GM21528 (cell line): Measurements from ENCODE around the gene AIFM3.

Experiments
- ATAC-seq: cut with Tn5 transposase; IDR thresholded peaks from one replicate; pipeline ENCODE4 v1.9.1; 2021; ENCODE audit warnings: mild to moderate bottlenecking, moderate library complexity; ENCODE audit not compliant: unreplicated experiment, low FRiP score

AIFM3 gene

DNA sequence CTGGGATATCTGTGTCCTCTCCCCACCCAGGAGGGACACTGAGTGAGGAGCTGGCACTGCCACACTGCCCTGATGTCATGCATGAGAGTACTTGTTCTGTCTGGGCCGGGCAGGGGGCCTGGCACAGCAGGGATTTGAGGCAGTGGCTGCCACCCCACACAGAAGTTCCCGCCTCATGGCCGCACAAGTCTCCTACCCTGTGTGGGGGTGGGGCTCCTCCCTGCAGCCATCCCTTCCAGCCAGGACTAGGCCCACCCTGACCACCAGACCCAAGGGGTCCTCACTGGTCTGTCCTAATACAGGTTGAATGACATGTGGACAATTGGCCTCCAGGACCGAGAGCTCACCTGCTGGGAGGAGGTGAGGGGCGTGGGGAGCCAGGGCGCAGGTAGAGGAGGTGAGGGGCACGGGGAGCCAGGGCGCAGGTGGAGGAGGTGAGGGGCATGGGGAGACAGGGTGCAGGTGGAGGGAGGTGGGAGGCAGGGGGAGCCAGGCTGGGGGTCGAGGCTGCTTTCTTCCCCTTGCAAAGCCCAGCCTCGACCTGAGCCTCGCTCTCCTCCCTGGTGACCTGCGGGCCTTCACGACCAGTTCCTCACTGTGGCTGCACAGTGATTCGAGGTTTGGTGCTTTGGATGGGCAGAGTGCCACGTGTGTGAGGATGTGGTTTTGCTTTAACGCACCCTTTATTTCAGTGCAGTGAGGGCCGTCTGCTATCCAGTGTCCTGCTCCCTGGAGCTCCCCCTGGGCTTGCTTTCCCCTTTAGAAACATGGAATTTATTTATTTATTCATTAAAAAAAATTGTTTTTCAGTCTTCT is 22.5 kb downstream of the AIFM3 start:
- ATAC-seq = no peak

DNA sequence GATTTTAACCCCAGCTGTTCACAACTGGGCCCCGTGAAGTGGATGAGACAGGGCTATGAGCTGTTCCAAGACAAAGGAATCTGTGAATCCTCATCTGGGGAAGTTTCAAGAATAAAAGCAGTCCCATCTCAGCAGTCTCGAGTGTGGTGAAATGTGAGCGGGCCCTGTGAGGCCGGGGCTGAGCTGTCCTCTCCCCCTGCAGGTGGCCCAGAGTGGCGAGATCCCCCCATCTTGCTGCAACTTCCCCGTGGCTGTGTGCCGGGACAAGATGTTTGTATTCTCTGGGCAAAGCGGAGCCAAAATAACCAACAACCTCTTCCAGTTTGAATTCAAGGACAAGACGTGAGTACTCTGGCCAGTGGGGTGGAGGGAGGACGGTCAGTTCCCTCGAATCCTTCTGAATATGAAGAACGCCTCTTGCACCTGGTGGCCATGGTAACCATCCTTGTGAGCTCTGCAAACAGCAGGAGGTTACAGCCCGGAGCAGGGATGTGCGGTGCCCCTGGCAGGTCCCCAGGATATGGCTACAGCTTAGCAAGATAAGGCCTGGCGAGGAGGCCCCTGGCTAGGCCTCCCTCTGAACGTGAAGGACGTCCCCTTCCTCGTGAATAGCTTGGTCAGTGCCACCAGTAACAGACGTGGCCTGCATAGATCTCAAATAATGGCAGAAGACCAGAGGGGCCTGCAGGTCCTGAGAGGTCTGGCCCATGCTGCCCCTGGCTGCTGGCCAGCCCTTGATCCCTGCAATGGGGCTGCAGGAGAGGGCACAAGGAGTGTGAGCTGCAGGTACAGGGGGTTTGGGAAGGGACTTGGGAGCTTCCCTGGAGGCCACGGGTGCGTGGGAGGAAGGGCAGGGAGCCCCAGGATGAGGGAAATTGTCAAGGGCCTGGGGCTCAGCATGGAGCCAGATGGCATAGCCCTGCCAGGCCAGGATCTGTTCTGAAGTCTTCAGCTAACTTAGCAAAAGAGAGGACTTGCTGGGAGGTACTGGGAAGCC is 23.4 kb downstream of the AIFM3 start:
- ATAC-seq = no peak

- no peak for ATAC-seq
Measured at GRCh38 chr22:20991252-20992055, 24.4 kb downstream of the AIFM3 start.

GRCh38 chr22:20992056-20992442 is 25.0 kb downstream of the AIFM3 start:
- no peak for ATAC-seq

DNA sequence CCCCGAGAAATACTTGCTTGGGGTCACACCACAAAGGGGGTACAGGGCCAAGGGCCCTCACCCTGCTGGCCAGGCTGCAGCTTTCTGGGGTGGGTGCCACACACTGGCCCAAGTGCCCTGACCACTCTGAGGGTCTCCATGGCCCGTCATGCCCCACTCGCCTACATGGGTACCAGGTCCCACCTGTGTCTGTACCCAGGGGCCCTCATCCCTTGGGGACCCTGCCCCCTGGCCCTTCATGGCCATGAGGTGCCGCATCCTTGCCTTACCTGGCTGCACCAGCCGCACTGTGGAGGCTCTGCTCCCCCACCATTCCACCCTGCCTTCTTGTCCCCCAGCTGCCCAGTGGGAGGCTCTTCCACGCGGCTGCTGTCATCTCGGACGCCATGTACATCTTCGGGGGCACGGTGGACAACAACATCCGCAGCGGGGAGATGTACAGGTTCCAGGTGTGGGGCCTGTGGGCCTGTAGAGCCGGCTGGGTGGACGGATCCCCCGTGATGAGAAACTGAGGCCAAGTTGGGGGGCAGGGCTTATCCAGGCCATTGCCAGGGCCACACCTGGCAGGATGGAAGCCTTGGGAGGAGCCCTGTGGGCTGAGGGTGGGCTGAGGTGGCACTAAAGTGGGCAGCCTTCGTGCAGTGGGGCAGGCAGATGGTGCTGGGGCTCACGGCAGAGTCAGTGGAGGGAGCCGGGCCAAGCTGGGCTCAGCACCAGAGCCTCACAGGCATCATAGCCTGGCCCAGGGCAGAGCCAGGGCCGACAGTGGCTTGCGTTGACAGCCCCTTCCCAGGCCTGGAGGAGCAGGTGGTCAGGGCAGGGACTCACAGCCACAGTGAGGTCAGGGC is 25.6 kb downstream of the AIFM3 start:
- ATAC-seq = no peak

DNA sequence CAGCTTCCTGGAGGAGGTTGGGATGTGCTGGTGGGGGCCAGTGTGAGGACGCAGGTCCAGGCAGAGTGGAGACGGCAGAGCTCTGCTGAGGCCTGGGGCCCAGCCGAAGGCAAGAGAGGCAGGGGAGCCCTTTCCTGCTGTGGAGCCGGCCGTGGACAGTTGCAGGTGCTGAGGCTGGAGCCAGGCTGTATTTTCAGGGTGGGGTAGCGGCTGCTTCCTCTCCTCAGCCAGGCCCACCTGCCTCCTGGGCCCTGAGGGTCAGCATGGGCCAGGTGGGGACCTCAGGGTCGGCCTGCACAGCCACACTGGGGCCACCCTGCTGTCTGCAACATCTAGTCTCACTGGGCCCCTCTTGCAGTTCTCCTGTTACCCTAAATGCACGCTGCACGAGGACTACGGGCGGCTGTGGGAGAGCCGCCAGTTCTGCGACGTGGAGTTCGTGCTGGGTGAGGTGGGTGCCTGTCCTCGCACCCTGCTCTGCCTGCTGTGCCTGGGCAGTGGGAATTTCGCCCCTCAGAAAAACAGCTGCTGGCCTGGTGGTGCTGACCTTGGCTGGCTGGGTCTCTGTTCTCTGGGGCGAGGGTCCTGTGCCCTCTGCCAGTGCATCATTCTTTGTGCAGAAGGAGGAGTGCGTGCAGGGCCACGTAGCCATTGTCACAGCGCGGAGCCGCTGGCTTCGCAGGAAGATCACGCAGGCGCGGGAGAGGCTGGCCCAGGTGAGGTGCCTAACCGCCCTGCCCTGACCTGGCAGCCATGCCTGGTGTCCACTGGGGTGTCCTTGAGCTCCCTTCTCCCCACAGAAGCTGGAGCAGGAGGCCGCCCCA is 26.5 kb downstream of the AIFM3 start:
- ATAC-seq = no peak

GRCh38 chr22:20994128-20994901 is 27.3 kb downstream of the AIFM3 start:
- no peak for ATAC-seq

GRCh38 chr22:20994902-20995241 is 27.8 kb downstream of the AIFM3 start:
- ATAC-seq = no peak

DNA sequence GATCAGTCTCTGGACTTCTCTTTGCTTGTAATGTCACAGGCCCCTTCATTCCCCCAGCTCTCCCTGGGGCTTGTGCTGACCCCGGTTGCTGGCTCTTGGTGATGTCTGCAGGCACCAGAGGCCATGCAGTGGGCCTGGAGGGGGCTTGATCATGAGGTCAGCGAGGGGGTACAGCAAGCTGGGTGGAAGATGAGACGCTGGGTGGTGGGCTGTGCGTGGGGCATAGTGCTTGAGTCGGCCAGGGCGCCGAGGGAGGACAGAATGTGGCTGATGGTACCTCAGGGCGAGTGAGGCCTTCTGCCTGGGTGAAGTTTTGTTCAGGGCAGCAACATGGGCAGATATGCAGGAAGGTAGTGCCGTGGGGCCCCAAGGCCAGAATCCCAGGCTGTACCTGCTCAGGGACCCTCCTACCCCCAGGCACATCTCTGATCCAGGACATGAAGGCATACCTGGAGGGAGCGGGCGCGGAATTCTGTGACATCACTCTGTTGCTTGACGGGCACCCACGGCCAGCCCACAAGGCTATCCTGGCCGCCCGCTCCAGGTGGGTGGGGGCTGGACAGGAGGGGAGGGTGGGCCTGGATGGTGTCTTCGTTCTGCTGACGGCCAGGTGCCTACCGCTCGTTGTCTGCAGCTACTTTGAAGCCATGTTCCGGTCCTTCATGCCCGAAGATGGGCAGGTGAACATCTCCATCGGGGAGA is 28.4 kb downstream of the AIFM3 start:
- no peak for ATAC-seq

- no peak for ATAC-seq
Measured at GRCh38 chr22:20996031-20996410, 29.0 kb downstream of the AIFM3 start.

GRCh38 chr22:20996598-20997535 is 29.8 kb downstream of the AIFM3 start:
- ATAC-seq = no peak

DNA sequence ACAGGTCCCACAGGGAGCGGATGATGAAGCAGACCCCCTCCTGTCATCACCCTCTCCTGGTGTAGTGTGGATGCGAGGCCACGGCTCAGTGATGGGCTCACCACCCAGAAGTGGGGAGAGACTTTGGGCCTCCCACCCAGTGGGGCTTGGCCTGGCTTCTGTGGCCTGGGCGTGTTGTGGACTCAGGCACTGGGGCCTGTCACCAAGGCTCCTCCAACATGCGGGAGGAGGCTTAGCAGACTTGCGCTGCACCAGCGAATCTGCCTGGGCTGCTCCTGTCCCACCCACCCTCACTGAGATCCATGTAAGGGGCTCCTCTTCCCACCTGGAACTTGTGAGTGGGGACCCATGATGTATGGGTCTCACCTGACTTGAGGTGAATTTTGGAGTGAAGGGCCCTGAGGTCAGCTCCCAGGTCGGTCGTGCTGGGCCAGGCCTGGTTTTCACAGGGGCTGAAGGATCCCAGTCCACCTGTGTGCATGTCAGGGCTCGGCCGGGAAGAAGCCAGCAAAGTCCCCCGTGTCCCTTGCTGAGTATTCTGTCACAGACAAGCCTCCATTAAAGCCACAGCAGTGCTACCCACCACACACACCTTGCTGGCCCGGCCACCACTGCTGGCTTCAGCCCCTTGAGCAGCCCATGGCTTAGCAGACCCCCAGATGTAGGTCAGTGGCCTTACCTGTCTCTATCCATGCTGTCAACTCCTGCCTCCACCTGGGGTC is 30.6 kb downstream of the AIFM3 start:
- no peak for ATAC-seq

DNA sequence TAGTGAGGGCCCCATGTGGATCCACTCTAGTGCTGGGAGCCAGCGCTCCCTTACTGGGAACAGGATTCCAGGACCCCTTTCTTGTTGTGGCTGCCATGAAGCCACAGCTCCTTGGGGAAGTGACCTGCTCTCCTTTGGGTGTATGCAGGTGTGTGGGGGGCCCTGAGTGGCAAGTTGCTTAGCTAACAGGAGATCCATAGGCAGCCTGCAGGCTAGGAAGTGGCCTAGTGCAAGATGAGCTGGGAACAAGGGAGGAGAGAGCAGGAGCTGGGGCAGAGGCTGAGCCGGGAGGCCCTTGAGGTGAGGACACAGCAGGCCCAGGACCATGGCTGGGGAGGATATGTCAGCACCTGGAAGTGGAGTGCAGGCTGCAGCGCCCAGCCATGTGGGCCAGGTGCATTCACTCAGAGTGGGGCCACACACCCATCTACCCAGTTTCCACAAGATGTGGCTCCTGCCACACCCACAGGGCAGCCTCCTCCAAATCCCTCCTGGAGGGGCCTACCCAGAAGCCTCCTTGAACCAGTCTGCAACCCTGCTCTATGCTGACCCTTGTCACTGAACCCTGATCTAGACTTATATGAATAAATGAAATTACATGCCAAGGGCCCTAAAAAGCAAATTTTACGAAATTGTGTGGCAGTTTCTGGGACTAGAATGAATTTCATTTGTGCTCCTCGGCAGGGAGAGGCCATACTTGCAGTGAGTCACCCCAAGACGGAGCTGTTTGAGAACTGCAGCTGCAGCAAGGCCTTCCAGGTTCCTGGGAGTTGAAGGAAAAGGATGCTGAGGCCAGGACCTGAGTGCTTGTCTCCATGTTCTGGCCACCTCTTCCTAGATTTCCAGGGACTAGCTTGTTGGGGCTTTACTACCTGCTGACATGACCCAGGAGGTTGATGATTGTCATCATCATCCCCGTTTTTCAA is 31.6 kb downstream of the AIFM3 start:
- ATAC-seq = no peak

- ATAC-seq = no peak
Measured at GRCh38 chr22:20999350-21000206, 32.5 kb downstream of the AIFM3 start.
